ENCODE data around the gene PPP6R2.
"Not testable (repeated sequence)": the region's sequence is repeated elsewhere in the genome, so short reads cannot be mapped to it uniquely, and the experiment has no call there.

Gene PPP6R2

GRCh38 chr22:50397371-50398060 lies 54.4 kb downstream of the PPP6R2 start:
- H3K18ac ChIP-seq (ENCODE audit: low read length); H4K91ac ChIP-seq (ENCODE audit: low read depth, low read length, poor library complexity); H3K23ac ChIP-seq (ENCODE audit: low read depth, low read length, poor library complexity); H2BK5ac ChIP-seq (ENCODE audit: low read length); H2BK15ac ChIP-seq (ENCODE audit: low read length); H4K8ac ChIP-seq (ENCODE audit: low read depth, low read length); DNase-seq (ENCODE audit: low spot score); H3K27me3 ChIP-seq (ENCODE audit: control insufficient read depth in 3 of 3, insufficient read depth in 3 of 3, low read depth in 1 of 3, low read length in 3 of 3); H3K4me3 ChIP-seq (ENCODE audit: low read length in 2 of 2); H3K4me2 ChIP-seq (ENCODE audit: insufficient read depth, low read length, poor library complexity, severe bottlenecking); H3K14ac ChIP-seq (ENCODE audit: low read length); H3K4me1 ChIP-seq (ENCODE audit: control insufficient read depth in 2 of 2, insufficient read depth in 1 of 2, low read depth in 1 of 2, low read length in 2 of 2); H3K79me1 ChIP-seq (ENCODE audit: low read depth, low read length); H2BK12ac ChIP-seq (ENCODE audit: low read length); H3K4ac ChIP-seq (ENCODE audit: low read length); H2BK120ac ChIP-seq (ENCODE audit: low read depth, low read length); H3K9me3 ChIP-seq (replicated peaks in 1 of 2; ENCODE audit: control insufficient read depth in 2 of 2, insufficient read depth in 1 of 2, low read depth in 1 of 2, low read length in 2 of 2); H2AFZ ChIP-seq (ENCODE audit: low read length); H3K27ac ChIP-seq (replicated peaks; ENCODE audit: low read length); H2AK5ac ChIP-seq (ENCODE audit: low read depth, low read length): not testable (repeated sequence)
- Histone ChIP-seq H3K36me3 (replicated peaks in 1 of 2; ENCODE audit: control insufficient read depth in 2 of 2, insufficient read depth in 2 of 2, low read length in 2 of 2) (peaks cover 15 to 69% of the 10 kb centered on the region in 2 donors), H3K9ac (ENCODE audit: low read depth, low read length, poor library complexity) (peak overlapping the region; percentile 72)
- WGBS, 2 donors (ENCODE audit: extremely low coverage in 2 of 2, insufficient read length in 2 of 2, insufficient replicate concordance in 1 of 2) = no CpG with 5 or more reads among the region's 4 CpGs

- H4K91ac ChIP-seq (ENCODE audit: low read depth, low read length, poor library complexity) = no peak overlapping the region
- H3K4me2 ChIP-seq (ENCODE audit: insufficient read depth, low read length, poor library complexity, severe bottlenecking) = no peak overlapping the region
- no peaks in the 10 kb centered on the region for H3K9me3 ChIP-seq (replicated peaks in 1 of 2; ENCODE audit: control insufficient read depth in 2 of 2, insufficient read depth in 1 of 2, low read depth in 1 of 2, low read length in 2 of 2)
- WGBS, 2 donors (ENCODE audit: extremely low coverage in 2 of 2, insufficient read length in 2 of 2, insufficient replicate concordance in 1 of 2) = no CpG with 5 or more reads among the region's 15 CpGs
- H3K36me3 ChIP-seq (replicated peaks in 1 of 2; ENCODE audit: control insufficient read depth in 2 of 2, insufficient read depth in 2 of 2, low read length in 2 of 2) = peaks cover 9 to 65% of the 10 kb centered on the region in 2 donors
- H3K9ac ChIP-seq (ENCODE audit: low read depth, low read length, poor library complexity) = peak overlapping the region; percentile 25
- H3K27me3 ChIP-seq (ENCODE audit: control insufficient read depth in 3 of 3, insufficient read depth in 3 of 3, low read depth in 1 of 3, low read length in 3 of 3) = no peaks in the 10 kb centered on the region
- no peak overlapping the region for H2BK12ac ChIP-seq (ENCODE audit: low read length)
- no peak overlapping the region for H3K4ac ChIP-seq (ENCODE audit: low read length)
- H3K4me3 ChIP-seq (ENCODE audit: low read length in 2 of 2) = no peak overlapping the region
- no peak for DNase-seq (ENCODE audit: low spot score)
- no peak overlapping the region for H2AK5ac ChIP-seq (ENCODE audit: low read depth, low read length)
- peaks cover 3 to 7% of the 10 kb centered on the region in 2 donors for H3K4me1 ChIP-seq (ENCODE audit: control insufficient read depth in 2 of 2, insufficient read depth in 1 of 2, low read depth in 1 of 2, low read length in 2 of 2)
- H3K18ac ChIP-seq (ENCODE audit: low read length) = no peak overlapping the region
- H2BK5ac ChIP-seq (ENCODE audit: low read length) = no peak overlapping the region
- no peak overlapping the region for H3K14ac ChIP-seq (ENCODE audit: low read length)
- peaks cover 9% of the 10 kb centered on the region for H3K79me1 ChIP-seq (ENCODE audit: low read depth, low read length)
- H2AFZ ChIP-seq (ENCODE audit: low read length) = no peak overlapping the region
- no peak overlapping the region for H3K27ac ChIP-seq (replicated peaks; ENCODE audit: low read length)
- H3K23ac ChIP-seq (ENCODE audit: low read depth, low read length, poor library complexity) = no peak overlapping the region
- H4K8ac ChIP-seq (ENCODE audit: low read depth, low read length) = no peak overlapping the region
- H2BK15ac ChIP-seq (ENCODE audit: low read length) = no peak overlapping the region
- H2BK120ac ChIP-seq (ENCODE audit: low read depth, low read length) = no peak overlapping the region
Observed at GRCh38 chr22:50398831-50399648, 55.9 kb downstream of the PPP6R2 start.

GRCh38 chr22:50399751-50400331 lies 56.7 kb downstream of the PPP6R2 start:
- peak; percentile 9 for DNase-seq (ENCODE audit: low spot score)
- Histone ChIP-seq H2BK120ac (ENCODE audit: low read depth, low read length) (no peak overlapping the region), H3K14ac (ENCODE audit: low read length) (no peak overlapping the region), H2BK15ac (ENCODE audit: low read length) (no peak overlapping the region), H3K4ac (ENCODE audit: low read length) (no peak overlapping the region), H4K8ac (ENCODE audit: low read depth, low read length) (no peak overlapping the region), H2AFZ (ENCODE audit: low read length) (no peak overlapping the region), H3K4me3 (ENCODE audit: low read length in 2 of 2) (no peak overlapping the region), H3K4me2 (ENCODE audit: insufficient read depth, low read length, poor library complexity, severe bottlenecking) (no peak overlapping the region), H3K36me3 (replicated peaks in 1 of 2; ENCODE audit: control insufficient read depth in 2 of 2, insufficient read depth in 2 of 2, low read length in 2 of 2) (peaks cover 11 to 66% of the 10 kb centered on the region in 2 donors), H2BK12ac (ENCODE audit: low read length) (no peak overlapping the region), H3K9me3 (replicated peaks in 1 of 2; ENCODE audit: control insufficient read depth in 2 of 2, insufficient read depth in 1 of 2, low read depth in 1 of 2, low read length in 2 of 2) (peaks cover 0 to 1% of the 10 kb centered on the region in 2 donors), H3K4me1 (ENCODE audit: control insufficient read depth in 2 of 2, insufficient read depth in 1 of 2, low read depth in 1 of 2, low read length in 2 of 2) (peaks cover 3 to 7% of the 10 kb centered on the region in 2 donors), H2AK5ac (ENCODE audit: low read depth, low read length) (no peak overlapping the region), H4K91ac (ENCODE audit: low read depth, low read length, poor library complexity) (no peak overlapping the region), H3K27me3 (ENCODE audit: control insufficient read depth in 3 of 3, insufficient read depth in 3 of 3, low read depth in 1 of 3, low read length in 3 of 3) (no peaks in the 10 kb centered on the region), H3K27ac (replicated peaks; ENCODE audit: low read length) (no peak overlapping the region), H3K18ac (ENCODE audit: low read length) (peak overlapping the region; percentile 42), H3K9ac (ENCODE audit: low read depth, low read length, poor library complexity) (no peak overlapping the region), H2BK5ac (ENCODE audit: low read length) (no peak overlapping the region), H3K79me1 (ENCODE audit: low read depth, low read length) (peaks cover 12% of the 10 kb centered on the region), H3K23ac (ENCODE audit: low read depth, low read length, poor library complexity) (no peak overlapping the region)
- WGBS, 2 donors (ENCODE audit: extremely low coverage in 2 of 2, insufficient read length in 2 of 2, insufficient replicate concordance in 1 of 2) = no CpG with 5 or more reads among the region's 8 CpGs

- Histone ChIP-seq H3K27ac (replicated peaks; ENCODE audit: low read length) (no peak overlapping the region), H2AFZ (ENCODE audit: low read length) (no peak overlapping the region), H2AK5ac (ENCODE audit: low read depth, low read length) (no peak overlapping the region), H2BK120ac (ENCODE audit: low read depth, low read length) (no peak overlapping the region), H2BK12ac (ENCODE audit: low read length) (no peak overlapping the region), H3K27me3 (ENCODE audit: control insufficient read depth in 3 of 3, insufficient read depth in 3 of 3, low read depth in 1 of 3, low read length in 3 of 3) (no peaks in the 10 kb centered on the region), H3K9ac (ENCODE audit: low read depth, low read length, poor library complexity) (no peak overlapping the region), H2BK15ac (ENCODE audit: low read length) (no peak overlapping the region), H3K4me2 (ENCODE audit: insufficient read depth, low read length, poor library complexity, severe bottlenecking) (no peak overlapping the region), H2BK5ac (ENCODE audit: low read length) (no peak overlapping the region), H3K36me3 (replicated peaks in 1 of 2; ENCODE audit: control insufficient read depth in 2 of 2, insufficient read depth in 2 of 2, low read length in 2 of 2) (peaks cover 7 to 64% of the 10 kb centered on the region in 2 donors), H3K79me1 (ENCODE audit: low read depth, low read length) (peaks cover 12% of the 10 kb centered on the region), H4K91ac (ENCODE audit: low read depth, low read length, poor library complexity) (no peak overlapping the region), H3K18ac (ENCODE audit: low read length) (no peak overlapping the region), H3K23ac (ENCODE audit: low read depth, low read length, poor library complexity) (no peak overlapping the region), H3K4me1 (ENCODE audit: control insufficient read depth in 2 of 2, insufficient read depth in 1 of 2, low read depth in 1 of 2, low read length in 2 of 2) (peaks cover 3 to 7% of the 10 kb centered on the region in 2 donors), H3K4ac (ENCODE audit: low read length) (no peak overlapping the region), H3K9me3 (replicated peaks in 1 of 2; ENCODE audit: control insufficient read depth in 2 of 2, insufficient read depth in 1 of 2, low read depth in 1 of 2, low read length in 2 of 2) (peaks cover 0 to 1% of the 10 kb centered on the region in 2 donors), H4K8ac (ENCODE audit: low read depth, low read length) (no peak overlapping the region), H3K14ac (ENCODE audit: low read length) (no peak overlapping the region), H3K4me3 (ENCODE audit: low read length in 2 of 2) (no peak overlapping the region)
- DNase-seq (ENCODE audit: low spot score) = no peak
- no CpG with 5 or more reads among the region's 4 CpGs for WGBS, 2 donors (ENCODE audit: extremely low coverage in 2 of 2, insufficient read length in 2 of 2, insufficient replicate concordance in 1 of 2)
Observed at GRCh38 chr22:50400406-50400805, 57.3 kb downstream of the PPP6R2 start.

All from neuronal stem cell (in vitro differentiated cells).